NCI-H187 (cell line): Measurements from ENCODE around the gene SKIL.

Source experiments
- DNase-seq, 2 experiments: peaks; one replicate each; lab custom pipeline; 2025; lab: John Stamatoyannopoulos, UW

Gene SKIL

GRCh38 chr3:170437696-170438407 is 80.3 kb downstream of the SKIL start:
- no peak for DNase-seq

GRCh38 chr3:170438836-170439235 is 81.3 kb downstream of the SKIL start:
- no peak for DNase-seq

- no peak for DNase-seq
These were observed 82.8 kb downstream of the SKIL start for GRCh38 chr3:170440344-170440743.

GRCh38 chr3:170441412-170441811 is 83.9 kb downstream of the SKIL start:
- no peak for DNase-seq

- no peak for DNase-seq
These were observed 85.4 kb downstream of the SKIL start for GRCh38 chr3:170442947-170443346.

GRCh38 chr3:170443457-170443856 is 85.9 kb downstream of the SKIL start:
- DNase-seq: no peak
